Type B pancreatic cell (in vitro differentiated cells): ENCODE measurements around the gene TJAP1. TPM values are rescaled to one million over a fixed set of nuclear protein-coding genes. Genes with fewer than 3 reads are reported as not detected.

Source experiments
- DNase-seq: peaks from one replicate; pipeline ENCODE4 v3.0.0; 2021; ENCODE audit warnings: mixed read lengths; ENCODE audit not compliant: unreplicated experiment; ENCODE audit errors: extremely low spot score
- H3K27ac Mint-ChIP-seq: 2 replicates; pipeline ENCODE4 v1.8.0; 2021; ENCODE audit warnings: mild to moderate bottlenecking, mixed read lengths
- H3K27me3 Mint-ChIP-seq: 2 replicates; pipeline ENCODE4 v1.8.0; 2021; ENCODE audit warnings: mixed read lengths
- H3K36me3 Mint-ChIP-seq: 2 replicates; pipeline ENCODE4 v1.8.0; 2021; ENCODE audit warnings: mixed read lengths
- H3K4me1 Mint-ChIP-seq: one replicate; pipeline ENCODE4 v1.8.0; 2021; ENCODE audit warnings: mixed read lengths; ENCODE audit not compliant: unreplicated experiment
- H3K4me3 Mint-ChIP-seq: 2 replicates; pipeline ENCODE4 v1.8.0; 2021; ENCODE audit warnings: mild to moderate bottlenecking, mixed read lengths
- H3K9me3 Mint-ChIP-seq: 2 replicates; pipeline ENCODE4 v1.8.0; 2021; ENCODE audit warnings: mixed read lengths
- total RNA-seq: library from RNA; stranded (reverse); gene quantifications from 2 replicates; pipeline ENCODE4 v1.2.1, GENCODE V29; 2021; ENCODE audit warnings: low replicate concordance
- TF ChIP-seq, protein P1 (sequence below): fragments of 200-600 bp; sonication (generic); conservative IDR thresholded peaks from 2 replicates; pipeline ENCODE4 v1.5.0; 2021; ENCODE audit warnings: antibody characterized with exemption, mild to moderate bottlenecking

The TJAP1 gene
- total RNA-seq, 1 donor from 2014 or later = 44.5 TPM

DNA sequence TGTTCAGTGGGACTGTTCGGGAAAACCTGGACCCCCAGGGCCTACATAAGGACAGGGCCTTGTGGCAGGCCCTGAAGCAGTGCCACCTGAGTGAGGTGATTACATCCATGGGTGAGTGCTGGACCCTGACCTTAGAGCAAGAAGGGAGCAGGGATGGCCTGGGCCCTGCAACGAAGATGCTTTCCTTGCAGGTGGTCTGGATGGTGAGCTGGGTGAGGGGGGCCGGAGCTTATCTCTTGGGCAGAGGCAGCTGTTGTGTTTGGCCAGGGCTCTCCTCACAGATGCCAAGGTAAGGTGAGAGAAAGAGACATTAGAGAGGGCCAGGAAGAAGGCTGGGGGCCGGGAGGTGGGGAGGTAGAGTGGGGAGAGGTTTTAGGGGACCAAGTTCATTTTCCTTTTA, 28.5 kb upstream of the TJAP1 start:
- Mint-ChIP-seq H3K27ac (no peak overlapping the region), H3K4me3 (no peak overlapping the region), H3K36me3 (peaks cover 3% of the 10 kb centered on the region), H3K4me1 (peaks cover 3% of the 10 kb centered on the region), H3K27me3 (peaks cover 3% of the 10 kb centered on the region), H3K9me3 (no peaks in the 10 kb centered on the region)
- no peak for DNase-seq
- TF ChIP-seq, protein P1, sequence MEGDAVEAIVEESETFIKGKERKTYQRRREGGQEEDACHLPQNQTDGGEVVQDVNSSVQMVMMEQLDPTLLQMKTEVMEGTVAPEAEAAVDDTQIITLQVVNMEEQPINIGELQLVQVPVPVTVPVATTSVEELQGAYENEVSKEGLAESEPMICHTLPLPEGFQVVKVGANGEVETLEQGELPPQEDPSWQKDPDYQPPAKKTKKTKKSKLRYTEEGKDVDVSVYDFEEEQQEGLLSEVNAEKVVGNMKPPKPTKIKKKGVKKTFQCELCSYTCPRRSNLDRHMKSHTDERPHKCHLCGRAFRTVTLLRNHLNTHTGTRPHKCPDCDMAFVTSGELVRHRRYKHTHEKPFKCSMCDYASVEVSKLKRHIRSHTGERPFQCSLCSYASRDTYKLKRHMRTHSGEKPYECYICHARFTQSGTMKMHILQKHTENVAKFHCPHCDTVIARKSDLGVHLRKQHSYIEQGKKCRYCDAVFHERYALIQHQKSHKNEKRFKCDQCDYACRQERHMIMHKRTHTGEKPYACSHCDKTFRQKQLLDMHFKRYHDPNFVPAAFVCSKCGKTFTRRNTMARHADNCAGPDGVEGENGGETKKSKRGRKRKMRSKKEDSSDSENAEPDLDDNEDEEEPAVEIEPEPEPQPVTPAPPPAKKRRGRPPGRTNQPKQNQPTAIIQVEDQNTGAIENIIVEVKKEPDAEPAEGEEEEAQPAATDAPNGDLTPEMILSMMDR = no peak

DNA sequence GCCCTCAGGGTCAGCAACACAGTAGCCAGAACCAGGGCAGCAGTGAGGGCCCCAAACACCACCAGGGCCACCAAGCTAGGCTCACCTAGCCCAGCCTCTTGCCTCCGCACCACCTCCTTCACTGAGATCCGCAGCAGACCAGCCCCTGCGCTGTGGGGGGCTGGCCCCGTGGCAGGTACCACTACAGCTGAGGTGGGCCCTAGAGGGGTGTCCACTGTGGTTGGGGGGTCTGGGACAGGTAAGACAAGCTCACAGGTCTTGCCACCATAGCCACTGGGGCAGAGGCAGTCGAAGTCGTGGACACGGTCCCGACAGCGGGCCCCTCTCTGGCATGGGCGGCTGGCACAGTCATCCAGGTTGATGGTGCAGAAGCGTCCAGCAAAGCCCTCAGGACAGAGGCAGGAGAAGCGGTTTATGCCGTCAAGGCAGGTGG, 26.7 kb upstream of the TJAP1 start:
- TF ChIP-seq, protein P1 = no peak
- H3K27me3 Mint-ChIP-seq = peaks cover 10% of the 10 kb centered on the region
- H3K9me3 Mint-ChIP-seq = no peaks in the 10 kb centered on the region
- peaks cover 5% of the 10 kb centered on the region for H3K4me1 Mint-ChIP-seq
- H3K27ac Mint-ChIP-seq = no peak overlapping the region
- H3K36me3 Mint-ChIP-seq = peaks cover 4% of the 10 kb centered on the region
- DNase-seq = no peak
- H3K4me3 Mint-ChIP-seq = no peak overlapping the region

DNA sequence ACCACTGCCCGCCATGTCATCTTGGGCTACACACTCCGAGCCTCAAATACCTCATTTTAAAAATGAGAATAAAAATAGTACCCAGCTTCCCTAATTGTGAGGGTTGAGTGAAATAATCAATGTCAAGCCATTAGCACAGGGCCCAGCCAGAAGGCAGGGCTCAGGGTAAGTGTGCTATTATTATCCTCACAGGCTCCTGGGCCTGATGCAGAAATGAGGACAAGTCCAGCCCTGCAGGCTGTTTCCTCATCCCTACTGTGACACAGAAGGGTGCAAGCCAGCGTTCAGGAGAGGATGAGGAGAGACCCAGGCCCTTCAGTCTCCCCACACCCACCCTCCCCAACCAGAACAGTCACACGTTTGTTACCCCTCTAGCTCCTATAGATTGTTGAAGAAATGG, 26.0 kb upstream of the TJAP1 start:
- H3K27me3 Mint-ChIP-seq = peaks cover 16% of the 10 kb centered on the region
- H3K9me3 Mint-ChIP-seq = no peaks in the 10 kb centered on the region
- H3K4me1 Mint-ChIP-seq = peaks cover 11% of the 10 kb centered on the region
- no peak overlapping the region for H3K4me3 Mint-ChIP-seq
- TF ChIP-seq, protein P1 = no peak
- peaks cover 4% of the 10 kb centered on the region for H3K36me3 Mint-ChIP-seq
- H3K27ac Mint-ChIP-seq = no peak overlapping the region
- no peak for DNase-seq

DNA sequence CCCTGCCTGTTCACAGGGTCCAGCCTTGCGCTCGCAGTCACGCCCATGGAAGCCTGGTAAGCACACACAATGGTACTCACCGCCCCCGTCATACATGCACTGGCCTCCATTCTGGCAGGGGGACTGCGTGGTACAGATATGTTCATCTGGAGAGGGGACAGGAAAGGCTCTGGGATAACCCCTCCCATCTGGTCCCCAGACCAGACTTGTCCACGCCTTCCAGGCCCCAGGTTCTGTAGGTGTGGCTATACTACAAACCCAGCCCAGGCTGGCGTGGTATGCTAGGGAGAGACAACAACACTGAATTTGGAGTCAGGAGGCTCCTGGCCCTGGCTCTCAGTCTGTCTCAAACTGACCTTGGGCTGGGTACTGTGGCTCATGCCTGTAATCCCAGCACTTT, 25.4 kb upstream of the TJAP1 start:
- Mint-ChIP-seq H3K27ac (no peak overlapping the region), H3K4me1 (peaks cover 15% of the 10 kb centered on the region), H3K4me3 (no peak overlapping the region), H3K9me3 (no peaks in the 10 kb centered on the region), H3K27me3 (peaks cover 22% of the 10 kb centered on the region), H3K36me3 (peaks cover 4% of the 10 kb centered on the region)
- TF ChIP-seq, protein P1 = no peak
- DNase-seq = no peak

DNA sequence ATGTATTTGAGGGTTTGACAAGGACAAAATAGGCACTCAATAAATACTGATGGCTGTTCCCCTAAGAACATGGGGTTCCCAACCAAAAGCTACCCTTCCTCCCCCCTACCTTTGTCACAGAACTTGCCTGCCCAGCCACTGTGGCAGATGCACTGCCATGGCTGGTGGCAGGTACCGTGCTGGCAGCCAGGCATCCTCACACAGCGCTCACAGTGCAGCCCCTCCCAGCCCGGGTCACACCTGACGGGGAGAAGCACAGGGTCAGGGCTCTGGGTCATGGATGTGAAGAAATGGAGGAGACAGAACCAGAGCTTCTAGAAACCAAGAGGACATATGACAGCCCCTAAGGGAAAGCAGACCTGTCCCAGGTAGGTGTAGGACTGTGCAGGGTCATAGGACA, 24.5 kb upstream of the TJAP1 start:
- Mint-ChIP-seq H3K4me3 (peak overlapping the region; percentile 20), H3K9me3 (no peaks in the 10 kb centered on the region), H3K4me1 (peaks cover 16% of the 10 kb centered on the region), H3K27me3 (peaks cover 29% of the 10 kb centered on the region), H3K36me3 (peaks cover 4% of the 10 kb centered on the region), H3K27ac (no peak overlapping the region)
- TF ChIP-seq, protein P1 = no peak
- no peak for DNase-seq

DNA sequence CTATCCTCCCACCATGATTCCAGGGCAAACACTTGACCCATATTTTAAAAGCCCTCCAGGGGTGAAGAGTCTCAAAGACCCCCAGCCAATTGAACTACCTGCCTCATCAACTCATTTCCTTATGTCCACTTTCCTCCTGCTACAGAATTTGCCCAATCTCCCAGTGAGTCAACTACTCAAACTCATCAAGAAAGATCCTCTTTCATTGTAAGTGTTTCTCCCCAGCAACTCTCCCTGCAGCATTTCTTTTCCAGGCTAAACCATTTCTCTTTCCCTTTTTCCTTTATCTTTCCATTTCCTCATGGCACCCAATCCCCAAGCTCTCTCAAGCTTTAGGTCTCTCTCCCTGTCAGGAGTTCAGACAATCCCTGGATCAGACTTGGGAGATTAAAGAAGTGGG, 23.5 kb upstream of the TJAP1 start:
- no peak overlapping the region for H3K27ac Mint-ChIP-seq
- peaks cover 16% of the 10 kb centered on the region for H3K4me1 Mint-ChIP-seq
- no peaks in the 10 kb centered on the region for H3K9me3 Mint-ChIP-seq
- TF ChIP-seq, protein P1 = no peak
- H3K36me3 Mint-ChIP-seq = peaks cover 4% of the 10 kb centered on the region
- H3K4me3 Mint-ChIP-seq = peak overlapping the region; percentile 83
- peaks cover 29% of the 10 kb centered on the region for H3K27me3 Mint-ChIP-seq
- DNase-seq = no peak
